Fibroblast of the aortic adventitia (primary cell): ENCODE data around the gene SLC35F3. TPM values are rescaled to one million over a fixed set of nuclear protein-coding genes. Genes with fewer than 3 reads are reported as not detected.

Source experiments
- DNase-seq: peaks from one replicate; pipeline ENCODE4 v3.0.0-alpha.2; 2010; ENCODE audit warnings: low read depth
- H3K4me3 ChIP-seq: 2 replicates; pipeline ENCODE4 v1.5.1; 2011; ENCODE audit warnings: low read depth, mild to moderate bottlenecking, control low read depth, low read length, moderate library complexity
- CTCF ChIP-seq: IDR thresholded peaks from 2 replicates; pipeline ENCODE4 v1.5.1; 2011; ENCODE audit warnings: mild to moderate bottlenecking, low read length, control low read depth, inconsistent platforms; ENCODE audit not compliant: insufficient read depth
- total RNA-seq: library from RNA; depleted of rRNA; stranded (reverse); fragments of >200 nt; gene quantifications from 2 replicates; pipeline ENCODE4 v1.2.3, GENCODE V29; 2012; ENCODE audit warnings: low replicate concordance

The SLC35F3 gene
- total RNA-seq, 1 donor: not detected

- TF ChIP-seq CTCF: no peak
- no peak for DNase-seq
- H3K4me3 ChIP-seq: no peak overlapping the region
Observed at GRCh38 chr1:233867028-233867427, 37.4 kb upstream of the SLC35F3 start.

GRCh38 chr1:233868461-233868860, 36.0 kb upstream of the SLC35F3 start:
- H3K4me3 ChIP-seq: no peak overlapping the region
- no peak for DNase-seq
- no peak for TF ChIP-seq CTCF

- no peak for DNase-seq
- H3K4me3 ChIP-seq: no peak overlapping the region
- no peak for TF ChIP-seq CTCF
Observed at GRCh38 chr1:233869680-233870079, 34.8 kb upstream of the SLC35F3 start.

GRCh38 chr1:233873666-233874065, 30.8 kb upstream of the SLC35F3 start:
- no peak for DNase-seq
- TF ChIP-seq CTCF: no peak
- no peak overlapping the region for H3K4me3 ChIP-seq

- no peak for DNase-seq
- no peak for TF ChIP-seq CTCF
Observed at GRCh38 chr1:233879841-233880240, 24.6 kb upstream of the SLC35F3 start.

GRCh38 chr1:233883671-233884070, 20.8 kb upstream of the SLC35F3 start:
- no peak for TF ChIP-seq CTCF
- no peak for DNase-seq
- H3K4me3 ChIP-seq: no peak overlapping the region

More at GRCh38 chr1:233879841-233880240, 24.6 kb upstream of the SLC35F3 start:
- no peak overlapping the region for H3K4me3 ChIP-seq

- TF ChIP-seq CTCF: no peak
- H3K4me3 ChIP-seq: no peak overlapping the region
- DNase-seq: no peak
Observed at GRCh38 chr1:233884461-233885151, 19.9 kb upstream of the SLC35F3 start.
